IMR-90 (cell line): Measurements from ENCODE around the gene TUBGCP6. TPM values are rescaled to one million over a fixed set of nuclear protein-coding genes. Genes with fewer than 3 reads are reported as not detected.

ENCODE experiments used
- ATAC-seq: fragments of 200-7000 bp; cut with Tn5 transposase; 2 replicates; pipeline ENCODE4 v1.9.1; 2020; ENCODE audit warnings: low read depth, mild to moderate bottlenecking, moderate library complexity
- BruUV-seq: library from RNA; stranded (reverse); fragments of 400-500 nt; replicated peaks from 2 replicates; lab custom pipeline; 2021; lab: Mats Ljungman, UMichigan
- CTCF ChIA-PET: fragments of 300-600 bp; formaldehyde crosslinking; extraction: SDS; loops from one replicate; lab custom pipeline; 2021; ENCODE audit warnings: antibody characterized with exemption; lab: Yijun Ruan, JAX
- POLR2A ChIA-PET: fragments of 300-600 bp; sonication (Branson Sonifier 250); formaldehyde crosslinking; loops from one replicate; lab custom pipeline; 2022; ENCODE audit warnings: antibody characterized with exemption; ENCODE audit not compliant: unreplicated experiment; lab: Charles Lee
- DNase-seq: peaks from one replicate; pipeline ENCODE4 v3.0.0; 2013
- H2AFZ ChIP-seq: replicated peaks from 2 replicates; pipeline ENCODE3; 2013; ENCODE audit warnings: low read length, mild to moderate bottlenecking; ENCODE audit not compliant: poor library complexity
- H2AK5ac ChIP-seq: 2 replicates; pipeline ENCODE4 v1.6.1; 2013; ENCODE audit warnings: low read depth, low read length, inconsistent platforms
- H2AK9ac ChIP-seq: replicated peaks from 2 replicates; pipeline ENCODE3; 2013; ENCODE audit warnings: mild to moderate bottlenecking, low read depth, low read length, moderate library complexity; ENCODE audit not compliant: poor library complexity
- H2BK120ac ChIP-seq: 2 replicates; pipeline ENCODE4 v1.6.1; 2013; ENCODE audit warnings: low read depth, low read length, inconsistent platforms
- H2BK15ac ChIP-seq: 3 replicates; pipeline ENCODE4 v1.6.1; 2013; ENCODE audit warnings: low read depth, low read length, inconsistent platforms
- H2BK20ac ChIP-seq: 2 replicates; pipeline ENCODE4 v1.6.1; 2013; ENCODE audit warnings: low read depth, mild to moderate bottlenecking, inconsistent platforms, low read length, moderate library complexity
- H2BK5ac ChIP-seq: 2 replicates; pipeline ENCODE4 v1.6.1; 2013; ENCODE audit warnings: mild to moderate bottlenecking, low read depth, low read length, inconsistent platforms; ENCODE audit not compliant: poor library complexity, severe bottlenecking
- H3K14ac ChIP-seq: replicated peaks from 2 replicates; pipeline ENCODE4 v1.6.1; 2013; ENCODE audit warnings: low read depth, low read length, inconsistent platforms
- H3K18ac ChIP-seq: 2 replicates; pipeline ENCODE4 v1.6.1; 2013; ENCODE audit warnings: low read depth, low read length, control low read depth
- H3K23ac ChIP-seq: 2 replicates; pipeline ENCODE4 v1.6.1; 2013; ENCODE audit warnings: low read depth, low read length, inconsistent platforms
- H3K27ac ChIP-seq: 2 replicates; pipeline ENCODE4 v1.5.1; 2013; ENCODE audit warnings: mild to moderate bottlenecking, control low read depth, low read length; ENCODE audit not compliant: insufficient read depth
- H3K27me3 ChIP-seq: 2 replicates; pipeline ENCODE4 v1.6.1; 2013; ENCODE audit warnings: low read length; ENCODE audit not compliant: control insufficient read depth, insufficient read depth
- H3K36me3 ChIP-seq: 2 replicates; pipeline ENCODE4 v1.6.1; 2013; ENCODE audit warnings: low read length, mixed read lengths; ENCODE audit not compliant: control insufficient read depth, insufficient read depth
- H3K4ac ChIP-seq: 2 replicates; pipeline ENCODE4 v1.6.1; 2013; ENCODE audit warnings: low read depth, low read length, inconsistent platforms
- H3K4me1 ChIP-seq: 2 replicates; pipeline ENCODE4 v1.6.1; 2013; ENCODE audit warnings: low read length, mixed read lengths; ENCODE audit not compliant: control insufficient read depth, insufficient read depth
- H3K4me2 ChIP-seq: 2 replicates; pipeline ENCODE4 v1.6.1; 2013; ENCODE audit warnings: low read depth, mild to moderate bottlenecking, control low read depth, low read length, moderate library complexity
- H3K4me3 ChIP-seq: 2 replicates; pipeline ENCODE4 v1.5.1; 2013; ENCODE audit warnings: low read depth, mild to moderate bottlenecking, control low read depth, low read length, moderate library complexity; ENCODE audit not compliant: insufficient read depth
- H3K56ac ChIP-seq: 2 replicates; pipeline ENCODE4 v1.6.1; 2013; ENCODE audit warnings: low read length, inconsistent platforms; ENCODE audit not compliant: insufficient read depth; ENCODE audit errors: extremely low read depth
- H3K79me1 ChIP-seq, 2 experiments: 2 replicates each; pipeline ENCODE4 v1.6.1; 2013; ENCODE audit warnings: low read length in 2 of 2, inconsistent platforms in 1 of 2, low read depth in 1 of 2
- H3K9ac ChIP-seq: 2 replicates; pipeline ENCODE4 v1.6.1; 2013; ENCODE audit warnings: low read depth, low read length, control low read depth
- H3K9me1 ChIP-seq: 2 replicates; pipeline ENCODE4 v1.6.1; 2013; ENCODE audit warnings: low read length, inconsistent platforms; ENCODE audit not compliant: insufficient read depth
- H3K9me3 ChIP-seq: 2 replicates; pipeline ENCODE4 v1.6.1; 2013; ENCODE audit warnings: low read length; ENCODE audit not compliant: control insufficient read depth, insufficient read depth
- H4K20me1 ChIP-seq: 2 replicates; pipeline ENCODE4 v1.6.1; 2013; ENCODE audit warnings: low read length, inconsistent platforms; ENCODE audit not compliant: insufficient read depth
- H4K5ac ChIP-seq: 2 replicates; pipeline ENCODE4 v1.6.1; 2013; ENCODE audit warnings: mild to moderate bottlenecking, low read depth, low read length, control low read depth
- H4K8ac ChIP-seq, 2 experiments: 2 replicates each; pipeline ENCODE4 v1.6.1; 2013; ENCODE audit warnings: low read depth in 2 of 2, low read length in 2 of 2, control low read depth in 1 of 2, inconsistent platforms in 1 of 2
- H4K91ac ChIP-seq: 2 replicates; pipeline ENCODE4 v1.6.1; 2013; ENCODE audit warnings: low read depth, low read length, inconsistent platforms; ENCODE audit not compliant: insufficient read depth
- BHLHE40 ChIP-seq: fragments of 150-350 bp; IDR thresholded peaks from 2 replicates; pipeline ENCODE4 v1.6.1; 2016; ENCODE audit warnings: mild to moderate bottlenecking, low read depth, low read length
- CEBPB ChIP-seq: IDR thresholded peaks from 2 replicates; pipeline ENCODE4 v1.6.1; 2012; ENCODE audit warnings: low read depth, low read length, improper control_type of control experiment
- CHD1 ChIP-seq: IDR thresholded peaks from 2 replicates; pipeline ENCODE4 v1.6.1; 2012; ENCODE audit warnings: low read depth, low read length, improper control_type of control experiment
- CTCF ChIP-seq: conservative IDR thresholded peaks from 2 replicates; pipeline ENCODE4 v1.5.1; 2012; ENCODE audit warnings: mild to moderate bottlenecking, low read depth, low read length, improper control_type of control experiment
- FOS ChIP-seq: fragments of 150-350 bp; IDR thresholded peaks from 2 replicates; pipeline ENCODE4 v1.6.1; 2016; ENCODE audit warnings: low read depth, low read length
- MAFK ChIP-seq: IDR thresholded peaks from 2 replicates; pipeline ENCODE4 v1.6.1; 2012; ENCODE audit warnings: low read depth, low read length, improper control_type of control experiment
- MXI1 ChIP-seq: IDR thresholded peaks from 2 replicates; pipeline ENCODE4 v1.6.1; 2012; ENCODE audit warnings: low read depth, mild to moderate bottlenecking, low read length, moderate library complexity, borderline replicate concordance
- NFE2L2 ChIP-seq: fragments of 150-350 bp; IDR thresholded peaks from 2 replicates; pipeline ENCODE4 v1.6.1; 2016; ENCODE audit warnings: low read depth, mild to moderate bottlenecking, low read length
- POLR2A ChIP-seq: IDR thresholded peaks from 2 replicates; pipeline ENCODE4 v1.6.1; 2012; ENCODE audit warnings: mild to moderate bottlenecking, low read depth, low read length
- RAD21 ChIP-seq: IDR thresholded peaks from 2 replicates; pipeline ENCODE4 v1.6.1; 2012; ENCODE audit warnings: low read length, improper control_type of control experiment
- RCOR1 ChIP-seq: IDR thresholded peaks from 2 replicates; pipeline ENCODE4 v1.6.1; 2012; ENCODE audit warnings: mild to moderate bottlenecking, low read length, improper control_type of control experiment; ENCODE audit not compliant: insufficient replicate concordance
- RFX5 ChIP-seq: IDR thresholded peaks from 2 replicates; pipeline ENCODE4 v1.8.0; 2012; ENCODE audit warnings: low read depth, mild to moderate bottlenecking, low read length, moderate library complexity
- SMC3 ChIP-seq: fragments of 150-350 bp; IDR thresholded peaks from 2 replicates; pipeline ENCODE4 v1.6.1; 2016; ENCODE audit warnings: low read depth, mild to moderate bottlenecking, antibody characterized with exemption, low read length, moderate library complexity
- USF2 ChIP-seq: fragments of 150-350 bp; IDR thresholded peaks from 2 replicates; pipeline ENCODE4 v1.6.1; 2017; ENCODE audit warnings: mild to moderate bottlenecking, antibody characterized with exemption, low read length, low read depth
- WGBS, 2 experiments: methylation state at CpG; one replicate each; pipeline versions ENCODE4 v1.1.5 to v1.1.7; 2013; ENCODE audit warnings: missing lambda C conversion rate in 2 of 2; ENCODE audit not compliant: insufficient read length in 1 of 2; ENCODE audit errors: extremely low coverage in 2 of 2; 5-methylcytosine and 5-hydroxymethylcytosine counted together
- dilution Hi-C: fragments of 300-500 bp; cut with HindIII; formaldehyde crosslinking; loops from one replicate; pipeline ENCODE4 v1.14.3; 2018; ENCODE audit warnings: low sequenced_read_pairs; ENCODE audit not compliant: unreplicated experiment
- in situ Hi-C: fragments of 300-500 bp; cut with MboI; formaldehyde crosslinking; loops from 3 replicates; pipeline ENCODE4 v1.14.3; 2019; ENCODE audit warnings: low sequenced_read_pairs, inconsistent platforms, mixed read lengths
- intact Hi-C: fragments of 100-400 bp; cut with micrococcal nuclease; formaldehyde crosslinking; loops from 2 replicates; pipeline ENCODE4 v1.10.0; 2022
- polyA plus RNA-seq, 3 experiments: library from polyadenylated mRNA; depleted of rRNA; stranded (reverse); fragments of >200 nt; gene quantifications; 2 replicates each; pipeline ENCODE4 v1.2.3, GENCODE V29; 2012; ENCODE audit warnings: low replicate concordance in 1 of 3
- total RNA-seq: library from RNA; depleted of rRNA; stranded (reverse); fragments of >200 nt; gene quantifications from 2 replicates; pipeline ENCODE4 v1.2.3, GENCODE V29; 2012
- TF ChIP-seq, protein P1 (sequence below): fragments of 150-350 bp; IDR thresholded peaks from 2 replicates; pipeline ENCODE4 v1.6.1; 2016; ENCODE audit warnings: low read depth, mild to moderate bottlenecking, low read length, moderate library complexity, borderline replicate concordance

The TUBGCP6 gene
- total and polyA plus RNA-seq, 2 of the 4 experiments (the other 2 are of a cell fraction): 10.8 to 28.6 TPM

DNA sequence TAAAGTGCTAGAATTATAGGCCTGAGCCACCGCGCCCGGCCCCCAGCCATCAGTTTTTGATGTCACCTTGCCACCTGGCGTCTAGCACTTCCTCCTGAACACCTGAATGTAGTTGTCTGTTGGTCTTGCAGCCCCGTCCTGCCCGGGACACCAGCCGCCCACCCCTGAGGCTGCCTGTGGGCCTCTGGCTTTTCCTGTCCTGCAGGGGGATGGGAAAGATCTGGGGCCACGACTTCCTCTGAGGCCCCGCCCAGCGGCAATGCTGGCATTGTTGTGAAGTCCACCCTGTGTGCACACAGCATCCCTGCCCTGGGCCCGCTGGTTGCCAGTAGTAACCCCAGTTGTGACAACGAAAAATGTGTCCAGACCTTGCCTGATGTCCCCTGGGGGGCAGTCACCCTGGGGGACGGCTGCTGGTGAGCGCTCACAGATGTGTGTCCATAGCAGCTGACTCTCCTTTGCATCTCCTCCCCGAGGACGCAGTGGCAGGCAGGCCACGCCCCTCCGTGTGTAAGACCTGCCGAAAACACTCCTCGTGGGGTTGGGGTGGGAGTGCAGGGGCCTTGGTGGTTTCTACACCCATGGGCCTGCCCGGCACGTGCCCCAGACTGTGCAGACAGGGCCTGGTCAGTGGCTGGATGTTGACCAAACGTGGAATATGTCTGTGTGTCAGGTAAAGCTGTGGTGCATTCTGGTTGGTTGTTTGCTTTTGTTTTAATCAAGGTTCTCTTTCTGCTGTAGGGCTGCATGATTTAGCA is 37.3 kb downstream of the TUBGCP6 start:
- in situ Hi-C loops (loop anchor here (25.0 kb wide), 1 partner anchor 395 kb away; no protein-coding TSS in a partner anchor), intact Hi-C loops (loop anchor here (2.0 to 10.0 kb wide), 2 partner anchors 233 to 277 kb away; no protein-coding TSS in a partner anchor), dilution Hi-C loops (no loop called here)
- Histone ChIP-seq H3K27me3 (no peaks in the 10 kb centered on the region), H4K8ac (no peak overlapping the region), H3K4me1 (no peaks in the 10 kb centered on the region), H3K79me1 (peaks cover 29 to 73% of the 10 kb centered on the region in 2 experiments), H4K20me1 (peaks cover 38% of the 10 kb centered on the region), H2AFZ (no peak overlapping the region), H2BK5ac (no peak overlapping the region), H2BK20ac (no peak overlapping the region), H3K18ac (no peak overlapping the region), H4K91ac (no peak overlapping the region), H3K14ac (no peak overlapping the region), H4K5ac (no peak overlapping the region), H3K56ac (no peak overlapping the region), H3K4me3 (no peak overlapping the region), H2AK5ac (no peak overlapping the region), H2BK15ac (no peak overlapping the region), H3K4ac (no peak overlapping the region), H3K4me2 (no peak overlapping the region), H3K36me3 (peaks cover 39% of the 10 kb centered on the region), H3K27ac (no peak overlapping the region), H2BK120ac (no peak overlapping the region), H3K9ac (no peak overlapping the region), H3K9me1 (no peaks in the 10 kb centered on the region), H3K23ac (no peak overlapping the region), H2AK9ac (no peak overlapping the region), H3K9me3 (no peaks in the 10 kb centered on the region)
- DNase-seq (no peak), ATAC-seq (no peak)
- CTCF ChIA-PET: no interaction called here
- WGBS, 2 experiments: 89% methylated on average over 5 of the region's 23 CpGs; no CpG with 5 or more reads in 1 of the 2 experiments
- no TSS peak for BruUV-seq
- POLR2A ChIA-PET: no interaction called here
- no peak for TF ChIP-seq NFE2L2
- TF ChIP-seq, protein P1, sequence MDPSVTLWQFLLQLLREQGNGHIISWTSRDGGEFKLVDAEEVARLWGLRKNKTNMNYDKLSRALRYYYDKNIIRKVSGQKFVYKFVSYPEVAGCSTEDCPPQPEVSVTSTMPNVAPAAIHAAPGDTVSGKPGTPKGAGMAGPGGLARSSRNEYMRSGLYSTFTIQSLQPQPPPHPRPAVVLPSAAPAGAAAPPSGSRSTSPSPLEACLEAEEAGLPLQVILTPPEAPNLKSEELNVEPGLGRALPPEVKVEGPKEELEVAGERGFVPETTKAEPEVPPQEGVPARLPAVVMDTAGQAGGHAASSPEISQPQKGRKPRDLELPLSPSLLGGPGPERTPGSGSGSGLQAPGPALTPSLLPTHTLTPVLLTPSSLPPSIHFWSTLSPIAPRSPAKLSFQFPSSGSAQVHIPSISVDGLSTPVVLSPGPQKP: no peak
- TF ChIP-seq MAFK: no peak
- TF ChIP-seq MXI1: no peak
- no peak for TF ChIP-seq CEBPB
- no peak for TF ChIP-seq CTCF
- TF ChIP-seq RFX5: no peak
- TF ChIP-seq RAD21: no peak
- TF ChIP-seq BHLHE40: no peak
- TF ChIP-seq POLR2A: no peak
- TF ChIP-seq FOS: no peak
- TF ChIP-seq CHD1: no peak
- TF ChIP-seq SMC3: no peak
- no peak for TF ChIP-seq USF2
- no peak for TF ChIP-seq RCOR1
